ENCODE data around the gene CARD11. TPM values are rescaled to one million over a fixed set of nuclear protein-coding genes. Genes with fewer than 3 reads are reported as not detected.

CARD11 gene
- total and polyA plus RNA-seq, 2 of the 13 experiments (the other 11 are each of a cell fraction or from before 2014, with no cell fraction given): 0.04 TPM; not detected in 1

GRCh38 chr7:2906197-2906931, 137.3 kb downstream of the CARD11 start (continued):
- peak; percentile 34; the same call in 1 of the 2 replicates for TF ChIP-seq ZNF770 (CRISPR knock-in tag; IDR thresholded peaks at IDR 0.05)

GRCh38 chr7:2905500-2905899, 138.2 kb downstream of the CARD11 start:
- Histone ChIP-seq H3K9ac (ENCODE audit: insufficient read depth, low read depth, low read length) (no peak overlapping the region), H3K27ac (ENCODE audit: extremely low read length, insufficient read depth, low read length) (no peak overlapping the region), H3K27me3 (ENCODE audit: control insufficient read depth in 1 of 2, insufficient read depth in 2 of 2, low read length in 2 of 2) (peaks cover 4 to 26% of the 10 kb centered on the region in 2 experiments; a peak in 2 of 5 replicates), H2AFZ (ENCODE audit: low read length) (no peak overlapping the region), H3K36me3 (replicated peaks in 1 of 2; ENCODE audit: control insufficient read depth in 1 of 2, insufficient read depth in 2 of 2, low read length in 2 of 2) (no peaks in the 10 kb centered on the region), H3K4me1 (ENCODE audit: insufficient read depth, low read length) (peaks cover 34% of the 10 kb centered on the region), H3K4me3 (replicated peaks in 1 of 3; ENCODE audit: insufficient read depth in 1 of 3, low read depth in 2 of 3, low read length in 3 of 3) (no peak overlapping the region), H4K20me1 (ENCODE audit: insufficient read depth, low read length) (no peaks in the 10 kb centered on the region), H3K4me2 (ENCODE audit: low read depth, low read length) (no peak overlapping the region; the same call in 1 of the 2 replicates), H3K79me2 (ENCODE audit: insufficient read depth, low read length) (no peaks in the 10 kb centered on the region), H3K9me3 (ENCODE audit: low read length) (no peaks in the 10 kb centered on the region)
- 36% methylated on average over 3 of the region's 8 CpGs for WGBS (ENCODE audit: low lambda C conversion rate)
- intact Hi-C loops (cut with micrococcal nuclease; ENCODE audit: unreplicated experiment): no loop called here
- CTCF ChIA-PET (ENCODE audit: low intra/inter-chr PET ratio, low total read pairs): no interaction called here
- DNase-seq (ENCODE audit: low spot score) (no peak), ATAC-seq (peak; percentile 9; the same call in 1 of the 3 replicates), FAIRE-seq (no peak)
- POLR2A ChIA-PET: no interaction called here
- in situ Hi-C loops (cut with HindIII; ENCODE audit: extremely low pct_ligation_motif_present, low pct_unique_long_range_greater_than_20kb): no loop called here
- BruUV-seq (replicated peaks): no TSS peak
- TF ChIP-seq TEAD2 (CRISPR knock-in tag; IDR thresholded peaks at IDR 0.05) (no peak), ZNF543 (CRISPR knock-in tag; IDR thresholded peaks at IDR 0.05) (no peak), XRCC5 (optimal IDR thresholded peaks at IDR 0.05; ENCODE audit: low read length) (no peak), ATF4 (CRISPR knock-in tag; IDR thresholded peaks at IDR 0.05) (no peak), REST (IDR thresholded peaks at IDR 0.05; ENCODE audit: borderline replicate concordance in 1 of 2, low read depth in 1 of 2, low read length in 2 of 2) (no peak), ZBTB43 (CRISPR knock-in tag; conservative IDR thresholded peaks at IDR 0.05) (no peak), NAIF1 (CRISPR knock-in tag; IDR thresholded peaks at IDR 0.05; ENCODE audit: borderline replicate concordance) (no peak), NBN (conservative IDR thresholded peaks at IDR 0.05) (no peak), ZFP1 (CRISPR knock-in tag; IDR thresholded peaks at IDR 0.05) (no peak), ZNF691 (CRISPR knock-in tag; IDR thresholded peaks at IDR 0.05; ENCODE audit: borderline replicate concordance, low read depth) (no peak)
